Transverse colon (tissue), 4 donors: Measurements from ENCODE around the gene RNU2-1. TPM values are rescaled to one million over a fixed set of nuclear protein-coding genes. Genes with fewer than 3 reads are reported as not detected.

Experiments used
- DNase-seq: peaks from one replicate; pipeline ENCODE4 v3.0.0-alpha.2; 2019
- H3K27ac ChIP-seq, 4 donors: fragments of 200-600 bp; sonication (generic); 2 replicates each; pipeline ENCODE4 v1.5.1; 2016 to 2018; ENCODE audit warnings: inconsistent platforms in 4 of 4
- H3K27me3 ChIP-seq: fragments of 200-600 bp; sonication (generic); 2 replicates; pipeline ENCODE4 v1.5.1; 2017; ENCODE audit warnings: inconsistent platforms
- H3K36me3 ChIP-seq, 4 donors: fragments of 200-600 bp; sonication (generic); 2 replicates each; pipeline ENCODE4 v1.5.1; 2017 to 2019; ENCODE audit warnings: inconsistent platforms in 4 of 4
- H3K4me1 ChIP-seq, 4 donors: fragments of 200-600 bp; sonication (generic); 2 replicates each; pipeline ENCODE4 v1.5.1; 2017 to 2020; ENCODE audit warnings: inconsistent platforms in 4 of 4
- H3K4me3 ChIP-seq, 4 donors: fragments of 200-600 bp; sonication (generic); 1 replicate in 1 of 4; 2 replicates in 3 of 4; pipeline versions ENCODE4 v1.5.1 to v1.6.1; 2017 to 2019; ENCODE audit warnings: inconsistent platforms in 4 of 4
- H3K9me3 ChIP-seq, 2 donors: fragments of 200-600 bp; sonication (generic); 2 replicates each; pipeline ENCODE4 v1.5.1; 2017 to 2019; ENCODE audit warnings: inconsistent platforms in 2 of 2
- CTCF ChIP-seq, 5 experiments: fragments of 200-600 bp in 3 of 5; fragments of 450-650 bp in 2 of 5; sonication (generic) in 3 of 5; IDR thresholded peaks; 1 replicate in 2 of 5; 2 replicates in 3 of 5; pipeline ENCODE4 v1.5.1; 2016 to 2017; ENCODE audit warnings: antibody characterized with exemption in 5 of 5, inconsistent platforms in 3 of 5, mild to moderate bottlenecking in 2 of 5, moderate library complexity in 1 of 5
- EP300 ChIP-seq: sonication (generic); formaldehyde crosslinking; IDR thresholded peaks from one replicate; pipeline ENCODE4 v1.6.1; 2017; ENCODE audit warnings: antibody characterized with exemption, low read depth
- POLR2A ChIP-seq: fragments of 450-650 bp; IDR thresholded peaks from one replicate; pipeline ENCODE4 v1.6.1; 2016; ENCODE audit warnings: antibody characterized with exemption, mild to moderate bottlenecking, moderate library complexity
- POLR2AphosphoS5 ChIP-seq, 3 donors: sonication (generic); formaldehyde crosslinking; IDR thresholded peaks; one replicate each; pipeline ENCODE4 v1.6.1; 2016; ENCODE audit warnings: antibody characterized with exemption in 3 of 3
- WGBS, 2 donors: methylation state at CpG; one replicate each; pipeline ENCODE4 v1.1.5; 2018; ENCODE audit warnings: low coverage in 1 of 2; 5-methylcytosine and 5-hydroxymethylcytosine counted together
- in situ Hi-C, 4 donors: fragments of 200-750 bp; cut with MboI; loops; one replicate each; pipeline versions ENCODE4 v1.15.0 to v1.15.1; 2017; ENCODE audit warnings: low sequenced_read_pairs in 3 of 4, low pct_ligation_motif_present in 1 of 4, low pct_unique_long_range_greater_than_20kb in 1 of 4
- intact Hi-C: fragments of 100-400 bp; cut with DNase I; formaldehyde crosslinking; loops from one replicate; pipeline ENCODE4 v1.15.1; 2023; ENCODE audit warnings: low total_unique reads
- total RNA-seq, 4 donors: library from RNA; depleted of rRNA; stranded (reverse); fragments of >200 nt; gene quantifications; one replicate each; pipeline ENCODE4 v1.1.0, GENCODE V29; 2016

The RNU2-1 gene
- total RNA-seq, 4 donors from 2014 or later = not detected

GRCh38 chr17:43216762-43217613 lies 16.8 kb downstream of the RNU2-1 start:
- H3K4me1 ChIP-seq = peaks cover 9 to 18% (median 14%) of the 10 kb centered on the region in 4 donors
- no peaks in the 10 kb centered on the region for H3K9me3 ChIP-seq
- in situ Hi-C loops (loop anchor here in 1 of 4 donors (25.0 kb wide), 2 partner anchors 95 to 270 kb away; partner anchors contain the start of gene DHX8), intact Hi-C loops (no loop called here)
- H3K27ac ChIP-seq = no peak overlapping the region
- no peaks in the 10 kb centered on the region for H3K27me3 ChIP-seq
- TF ChIP-seq CTCF (IDR thresholded peaks at IDR 0.05) = no peak
- TF ChIP-seq EP300 = no peak
- no peak for TF ChIP-seq POLR2A
- no peak for TF ChIP-seq POLR2AphosphoS5 (IDR thresholded peaks at IDR 0.05)
- 90 to 100% methylated on average over 1 to 4 of the region's 4 CpGs for WGBS, 2 donors
- no peak overlapping the region for H3K4me3 ChIP-seq
- no peaks in the 10 kb centered on the region for H3K36me3 ChIP-seq
- DNase-seq = no peak

GRCh38 chr17:43216369-43216761 lies 17.4 kb downstream of the RNU2-1 start:
- 88% methylated on average over 4 of the region's 4 CpGs; no CpG with 5 or more reads in 1 of the 2 donors for WGBS, 2 donors
- Histone ChIP-seq H3K9me3 (no peaks in the 10 kb centered on the region), H3K36me3 (no peaks in the 10 kb centered on the region), H3K4me1 (peaks cover 9 to 18% (median 16%) of the 10 kb centered on the region in 4 donors), H3K27me3 (no peaks in the 10 kb centered on the region), H3K4me3 (no peak overlapping the region), H3K27ac (no peak overlapping the region)
- no peak for DNase-seq
- TF ChIP-seq EP300 (no peak), POLR2AphosphoS5 (IDR thresholded peaks at IDR 0.05) (no peak), CTCF (IDR thresholded peaks at IDR 0.05) (no peak), POLR2A (no peak)
- intact Hi-C loops = no loop called here
- in situ Hi-C loops = loop anchor here in 1 of 4 donors (25.0 kb wide), 2 partner anchors 96 to 271 kb away; partner anchors contain the start of gene DHX8

- Histone ChIP-seq H3K9me3 (no peaks in the 10 kb centered on the region), H3K4me3 (no peak overlapping the region), H3K4me1 (peaks cover 9 to 28% (median 23%) of the 10 kb centered on the region in 4 donors), H3K27ac (no peak overlapping the region), H3K27me3 (no peaks in the 10 kb centered on the region), H3K36me3 (no peaks in the 10 kb centered on the region)
- in situ Hi-C loops (loop anchor here in 1 of 4 donors (25.0 kb wide), 2 partner anchors 97 to 272 kb away; partner anchors contain the start of gene DHX8), intact Hi-C loops (no loop called here)
- TF ChIP-seq CTCF (IDR thresholded peaks at IDR 0.05) (no peak), POLR2A (no peak)
- DNase-seq = no peak
- WGBS, 2 donors = 92 to 94% methylated on average over 2 to 3 of the region's 3 CpGs
These were observed 18.4 kb downstream of the RNU2-1 start for GRCh38 chr17:43215341-43215740.

- intact Hi-C loops = no loop called here
- H3K4me3 ChIP-seq = no peak overlapping the region
- WGBS, 2 donors = 85% methylated on average over 2 of the region's 2 CpGs; no CpG with 5 or more reads in 1 of the 2 donors
- no peaks in the 10 kb centered on the region for H3K9me3 ChIP-seq
- in situ Hi-C loops = loop anchor here in 1 of 4 donors (25.0 kb wide), 2 partner anchors 99 to 274 kb away; partner anchors contain the start of gene DHX8
- H3K27me3 ChIP-seq = no peaks in the 10 kb centered on the region
- DNase-seq = no peak
- TF ChIP-seq EP300 = no peak
- TF ChIP-seq POLR2AphosphoS5 (IDR thresholded peaks at IDR 0.05) = no peak
- no peak for TF ChIP-seq CTCF (IDR thresholded peaks at IDR 0.05)
- TF ChIP-seq POLR2A = no peak
- H3K36me3 ChIP-seq = peaks cover 0 to 18% (median 2%) of the 10 kb centered on the region in 4 donors
- peak overlapping the region in 2 of 4 donors; percentile 85 to 87 for H3K27ac ChIP-seq
- H3K4me1 ChIP-seq = peaks cover 9 to 28% (median 23%) of the 10 kb centered on the region in 4 donors
These were observed 20.2 kb downstream of the RNU2-1 start for GRCh38 chr17:43213545-43213944.
